Neutrophil (primary cell): ENCODE results near the gene CDK9.
"Not testable (repeated sequence)": the region's sequence is repeated elsewhere in the genome, so short reads cannot be mapped to it uniquely, and the experiment has no call there.

Experiments
- H3K27ac ChIP-seq: fragments of 200-600 bp; sonication (generic); 2 replicates; pipeline ENCODE4 v1.5.1; 2016; ENCODE audit warnings: mild to moderate bottlenecking, moderate library complexity
- H3K27me3 ChIP-seq: fragments of 200-600 bp; sonication (generic); 2 replicates; pipeline ENCODE4 v1.6.0; 2016; ENCODE audit warnings: mild to moderate bottlenecking
- H3K36me3 ChIP-seq: fragments of 200-600 bp; sonication (generic); 2 replicates; pipeline ENCODE4 v1.5.1; 2017
- H3K4me1 ChIP-seq, 2 experiments: fragments of 200-600 bp in 1 of 2; sonication (generic) in 1 of 2; 1 replicate in 1 of 2; 2 replicates in 1 of 2; pipeline versions ENCODE4 v1.5.1 to v1.6.1; 2013 to 2016; ENCODE audit warnings: low read depth in 1 of 2, low read length in 1 of 2, mild to moderate bottlenecking in 1 of 2, moderate library complexity in 1 of 2; ENCODE audit not compliant: control insufficient read depth in 1 of 2, insufficient read depth in 1 of 2
- H3K4me3 ChIP-seq, 2 experiments: fragments of 200-600 bp in 1 of 2; sonication (generic) in 1 of 2; 1 replicate in 1 of 2; 2 replicates in 1 of 2; pipeline ENCODE4 v1.5.1; 2013 to 2016; ENCODE audit warnings: low read depth in 1 of 2, low read length in 1 of 2, mild to moderate bottlenecking in 1 of 2, moderate library complexity in 1 of 2
- H3K9me3 ChIP-seq: fragments of 200-600 bp; sonication (generic); 2 replicates; pipeline ENCODE4 v1.5.1; 2016
- TF ChIP-seq, protein P1 (sequence below): fragments of 200-600 bp; sonication (generic); IDR thresholded peaks from 2 replicates; pipeline ENCODE4 v1.5.1; 2016; ENCODE audit warnings: antibody characterized with exemption

CDK9 gene

DNA sequence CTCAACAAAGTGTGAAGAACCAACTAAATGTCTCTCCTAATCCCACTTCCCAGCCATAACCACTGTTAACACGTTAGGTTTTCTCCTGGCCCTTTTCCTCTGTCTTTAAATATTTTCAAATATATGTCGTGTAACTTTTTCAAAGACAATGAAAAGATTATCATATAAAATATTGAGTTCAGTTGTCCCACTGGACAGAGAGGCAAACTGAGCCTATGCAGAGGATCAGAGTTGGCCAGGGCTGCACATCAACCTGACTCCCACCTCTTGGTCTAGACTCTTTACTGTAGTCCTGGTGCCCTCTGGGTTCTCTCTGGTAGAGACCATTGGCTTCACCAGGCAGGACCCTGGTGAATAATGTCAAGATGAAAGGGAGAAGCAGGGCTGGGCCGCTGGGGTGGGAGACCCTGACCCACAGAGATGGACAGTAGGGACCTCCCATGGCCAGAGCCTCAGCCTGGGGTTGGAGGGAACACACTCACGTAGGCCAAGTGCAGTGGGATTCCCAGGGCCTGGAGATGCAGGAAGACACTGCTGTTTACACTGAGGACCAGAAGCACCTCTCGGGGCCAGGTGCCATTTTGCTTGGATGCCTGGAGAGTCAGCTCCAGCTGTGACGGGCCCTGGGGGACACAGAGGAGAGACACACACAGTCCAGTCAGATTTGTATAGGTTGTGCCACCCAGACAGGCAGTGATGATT is 43.5 kb downstream of the CDK9 start:
- no peak overlapping the region for H3K4me3 ChIP-seq
- no peaks in the 10 kb centered on the region for H3K36me3 ChIP-seq
- H3K27ac ChIP-seq = no peak overlapping the region
- H3K27me3 ChIP-seq = no peaks in the 10 kb centered on the region
- peaks cover 0 to 6% of the 10 kb centered on the region in 2 experiments for H3K4me1 ChIP-seq
- H3K9me3 ChIP-seq = no peaks in the 10 kb centered on the region
- TF ChIP-seq, protein P1, sequence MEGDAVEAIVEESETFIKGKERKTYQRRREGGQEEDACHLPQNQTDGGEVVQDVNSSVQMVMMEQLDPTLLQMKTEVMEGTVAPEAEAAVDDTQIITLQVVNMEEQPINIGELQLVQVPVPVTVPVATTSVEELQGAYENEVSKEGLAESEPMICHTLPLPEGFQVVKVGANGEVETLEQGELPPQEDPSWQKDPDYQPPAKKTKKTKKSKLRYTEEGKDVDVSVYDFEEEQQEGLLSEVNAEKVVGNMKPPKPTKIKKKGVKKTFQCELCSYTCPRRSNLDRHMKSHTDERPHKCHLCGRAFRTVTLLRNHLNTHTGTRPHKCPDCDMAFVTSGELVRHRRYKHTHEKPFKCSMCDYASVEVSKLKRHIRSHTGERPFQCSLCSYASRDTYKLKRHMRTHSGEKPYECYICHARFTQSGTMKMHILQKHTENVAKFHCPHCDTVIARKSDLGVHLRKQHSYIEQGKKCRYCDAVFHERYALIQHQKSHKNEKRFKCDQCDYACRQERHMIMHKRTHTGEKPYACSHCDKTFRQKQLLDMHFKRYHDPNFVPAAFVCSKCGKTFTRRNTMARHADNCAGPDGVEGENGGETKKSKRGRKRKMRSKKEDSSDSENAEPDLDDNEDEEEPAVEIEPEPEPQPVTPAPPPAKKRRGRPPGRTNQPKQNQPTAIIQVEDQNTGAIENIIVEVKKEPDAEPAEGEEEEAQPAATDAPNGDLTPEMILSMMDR = no peak

DNA sequence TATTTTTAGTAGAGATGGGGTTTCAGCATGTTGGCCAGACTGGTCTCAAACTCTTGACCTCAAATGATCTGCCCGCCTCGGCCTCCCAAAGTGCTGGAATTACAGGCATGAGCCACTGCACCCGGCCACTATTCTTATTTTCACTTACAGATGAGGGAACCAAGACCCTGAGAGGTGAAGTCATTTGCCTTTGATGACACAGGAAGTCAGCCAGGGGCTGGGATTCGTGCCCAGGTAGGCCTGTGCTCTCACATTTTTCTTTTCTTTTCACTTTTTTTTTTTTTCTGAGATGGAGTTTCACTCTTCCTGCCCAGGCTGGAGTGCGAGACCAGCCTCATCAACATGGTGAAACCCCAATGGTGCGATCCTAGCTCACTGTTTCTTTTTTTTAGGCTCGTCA is 46.4 kb downstream of the CDK9 start:
- H3K27ac ChIP-seq = no peak overlapping the region
- peaks cover 6% of the 10 kb centered on the region for H3K27me3 ChIP-seq
- no peak overlapping the region for H3K4me3 ChIP-seq
- TF ChIP-seq, protein P1 = no peak
- H3K4me1 ChIP-seq = peaks cover 7 to 17% of the 10 kb centered on the region in 2 experiments
- H3K9me3 ChIP-seq = no peaks in the 10 kb centered on the region
- H3K36me3 ChIP-seq = no peaks in the 10 kb centered on the region

DNA sequence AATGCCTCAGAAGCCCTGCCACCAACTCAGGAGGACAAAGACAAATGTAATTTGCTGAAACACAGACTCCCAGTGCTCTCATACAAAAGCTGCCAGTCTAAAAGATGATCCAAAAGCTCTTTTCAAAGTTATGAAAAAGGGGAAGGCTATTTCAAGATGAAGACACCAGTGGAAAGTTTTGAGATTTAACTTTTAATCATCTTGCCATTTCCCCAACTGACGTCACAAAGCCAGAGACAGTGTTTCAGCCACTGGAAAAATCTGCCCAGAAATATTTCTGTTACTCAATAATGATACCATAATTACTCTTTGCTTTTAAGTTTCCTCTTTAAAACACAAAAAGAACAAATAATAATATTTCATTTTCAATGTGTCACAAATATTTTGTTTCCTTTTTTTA is 47.7 kb downstream of the CDK9 start:
- peaks cover 7 to 11% of the 10 kb centered on the region in 2 experiments for H3K4me1 ChIP-seq
- no peak overlapping the region for H3K27ac ChIP-seq
- H3K36me3 ChIP-seq = no peaks in the 10 kb centered on the region
- no peak overlapping the region for H3K4me3 ChIP-seq
- H3K9me3 ChIP-seq = no peaks in the 10 kb centered on the region
- peaks cover 9% of the 10 kb centered on the region for H3K27me3 ChIP-seq
- TF ChIP-seq, protein P1 = no peak

DNA sequence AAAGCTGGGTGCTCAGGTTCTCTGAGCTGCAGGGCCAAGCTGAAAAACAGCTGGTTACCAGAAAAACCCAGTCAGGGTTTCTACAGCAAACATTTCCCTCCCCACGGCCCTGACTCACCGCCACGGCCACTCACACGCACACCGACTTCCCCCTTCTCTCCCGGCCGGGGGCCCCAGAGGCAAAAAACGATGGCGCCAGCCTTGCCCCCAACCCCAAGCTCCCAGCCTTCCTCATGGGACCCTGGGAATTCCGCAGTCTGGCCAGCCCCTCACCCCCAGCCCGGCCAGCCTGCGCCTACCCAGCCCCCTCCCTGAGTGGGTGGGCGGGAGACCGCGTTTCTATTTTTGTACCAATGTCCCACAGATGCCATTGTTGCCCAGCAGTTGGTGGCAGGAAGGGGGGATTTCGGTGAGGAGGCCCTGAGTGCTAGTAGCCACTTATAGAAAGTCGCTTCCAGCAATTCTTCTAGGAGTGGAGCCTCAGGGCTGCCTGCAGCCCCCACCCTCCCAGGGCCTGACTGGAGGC is 50.2 kb downstream of the CDK9 start:
- peaks cover 7 to 11% of the 10 kb centered on the region in 2 experiments for H3K4me1 ChIP-seq
- H3K36me3 ChIP-seq = no peaks in the 10 kb centered on the region
- no peak overlapping the region for H3K4me3 ChIP-seq
- TF ChIP-seq, protein P1 = no peak
- peaks cover 11% of the 10 kb centered on the region for H3K27me3 ChIP-seq
- no peaks in the 10 kb centered on the region for H3K9me3 ChIP-seq
- H3K27ac ChIP-seq = peak overlapping the region; percentile 40

DNA sequence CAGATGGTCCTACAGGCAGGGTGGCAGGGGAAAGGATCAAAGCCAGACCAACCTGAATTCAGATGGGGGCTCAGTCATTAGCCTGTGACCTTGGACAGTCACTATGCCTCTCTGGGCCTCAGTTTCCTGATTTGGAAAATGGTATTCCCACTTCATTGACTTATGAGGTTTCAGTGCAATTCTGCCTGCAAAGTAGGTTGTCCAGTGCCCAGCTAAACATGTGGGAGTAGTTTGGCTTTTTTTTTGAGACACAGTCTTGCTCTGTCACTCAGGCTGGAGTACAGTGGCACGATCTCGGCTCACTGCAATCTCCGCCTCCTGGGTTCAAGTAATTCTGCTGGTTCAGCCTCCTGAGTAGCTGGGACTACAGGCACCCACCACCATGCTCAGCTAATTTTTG is 50.7 kb downstream of the CDK9 start:
- H3K4me1 ChIP-seq = peaks cover 7 to 11% of the 10 kb centered on the region in 2 experiments
- H3K27me3 ChIP-seq = peaks cover 11% of the 10 kb centered on the region
- not testable (repeated sequence) for H3K9me3 ChIP-seq, H3K36me3 ChIP-seq, H3K4me3 ChIP-seq, H3K27ac ChIP-seq

DNA sequence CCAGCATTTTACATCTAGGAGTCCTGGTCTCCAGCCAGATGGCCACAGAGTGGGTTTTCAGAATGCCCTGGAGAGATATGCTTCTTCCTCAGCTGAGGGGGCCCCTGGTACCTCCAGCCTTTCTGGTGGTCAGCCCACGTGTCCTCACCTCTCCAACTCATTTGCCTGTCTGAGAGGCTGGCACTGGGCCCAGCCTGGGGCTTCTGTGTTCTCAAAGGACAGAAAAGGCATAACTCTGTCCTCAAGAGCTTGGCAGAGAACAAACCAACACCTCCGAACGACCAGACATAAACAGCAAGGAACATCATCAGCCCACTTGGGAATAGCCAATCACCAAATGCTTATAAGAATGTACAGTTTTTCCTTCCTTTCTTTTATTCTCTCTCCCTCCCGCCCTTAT is 51.5 kb downstream of the CDK9 start:
- peaks cover 7 to 11% of the 10 kb centered on the region in 2 experiments for H3K4me1 ChIP-seq
- H3K4me3 ChIP-seq = no peak overlapping the region
- no peaks in the 10 kb centered on the region for H3K9me3 ChIP-seq
- peaks cover 11% of the 10 kb centered on the region for H3K27me3 ChIP-seq
- H3K36me3 ChIP-seq = no peaks in the 10 kb centered on the region
- TF ChIP-seq, protein P1 = no peak
- H3K27ac ChIP-seq = no peak overlapping the region
